Measurements from ENCODE around the gene MEPCE.

GRCh38 chr7:100419660-100420226 lies 9.9 kb upstream of the MEPCE start:
- TF ChIP-seq CTCF (IDR thresholded peaks at IDR 0.05; ENCODE audit: low read length) (no peak), EZH2phosphoT487 (IDR thresholded peaks at IDR 0.05; ENCODE audit: low read length) (no peak), EZH2 (optimal IDR thresholded peaks at IDR 0.05; ENCODE audit: low read depth, low read length) (no peak)
